HFF-Myc (cell line): ENCODE results near the gene LYPD8.

Experiments used
- DNase-seq: peaks from one replicate; pipeline ENCODE4 v3.0.0-alpha.2; 2011; ENCODE audit warnings: low read depth; ENCODE audit errors: extremely low read depth
- H3K4me3 ChIP-seq: replicated peaks from 2 replicates; pipeline ENCODE4 v1.5.1; 2011; ENCODE audit warnings: low read depth, mild to moderate bottlenecking, control low read depth, low read length
- CTCF ChIP-seq: IDR thresholded peaks from 2 replicates; pipeline ENCODE4 v1.5.1; 2012; ENCODE audit warnings: mild to moderate bottlenecking, low read depth, low read length, control low read depth; ENCODE audit errors: missing control alignments

The LYPD8 gene

GRCh38 chr1:248710305-248710900 lies 45.2 kb downstream of the LYPD8 start:
- TF ChIP-seq CTCF: no peak
- H3K4me3 ChIP-seq: no peak overlapping the region
- DNase-seq: no peak

GRCh38 chr1:248704606-248705005 lies 51.0 kb downstream of the LYPD8 start:
- no peak for TF ChIP-seq CTCF

GRCh38 chr1:248703674-248704073 lies 51.9 kb downstream of the LYPD8 start:
- H3K4me3 ChIP-seq: no peak overlapping the region
- no peak for TF ChIP-seq CTCF
- DNase-seq: no peak

More at GRCh38 chr1:248704606-248705005, 51.0 kb downstream of the LYPD8 start:
- H3K4me3 ChIP-seq: no peak overlapping the region
- DNase-seq: no peak

GRCh38 chr1:248702714-248703113 lies 52.8 kb downstream of the LYPD8 start, which contains the start of gene OR14I1:
OR14I1 (minus strand) TSS chr1:248702766.
- TF ChIP-seq CTCF: no peak
- DNase-seq: no peak
- H3K4me3 ChIP-seq: no peak within 1 kb of the TSS

GRCh38 chr1:248699099-248699498 lies 56.5 kb downstream of the LYPD8 start:
- no peak for DNase-seq
- TF ChIP-seq CTCF: no peak
- no peak overlapping the region for H3K4me3 ChIP-seq

- no peak for TF ChIP-seq CTCF
- no peak for DNase-seq
- no peak overlapping the region for H3K4me3 ChIP-seq
Measured at GRCh38 chr1:248697907-248698306, 57.7 kb downstream of the LYPD8 start.

GRCh38 chr1:248696774-248697173 lies 58.8 kb downstream of the LYPD8 start:
- DNase-seq: no peak
- no peak for TF ChIP-seq CTCF
- no peak overlapping the region for H3K4me3 ChIP-seq
